ENCODE measurements around the gene TMEFF2. TPM values are rescaled to one million over a fixed set of nuclear protein-coding genes. Genes with fewer than 3 reads are reported as not detected.

The TMEFF2 gene
- total RNA-seq, 4 donors from 2014 or later = 0.27 to 0.32 TPM; not detected in 2

GRCh38 chr2:192059266-192059665, 135.5 kb downstream of the TMEFF2 start:
- intact Hi-C loops (cut with DNase I; ENCODE audit: low total_unique reads) (no loop called here), in situ Hi-C loops (cut with MboI; ENCODE audit: low pct_ligation_motif_present in 1 of 4, low pct_unique_long_range_greater_than_20kb in 1 of 4, low sequenced_read_pairs in 3 of 4) (no loop called here)
- 92 to 95% methylated on average over 2 of the region's 2 CpGs for WGBS, 2 donors (ENCODE audit: low coverage in 1 of 2)
- no peak for TF ChIP-seq POLR2A (IDR thresholded peaks at IDR 0.05)
- no peak for TF ChIP-seq EP300 (IDR thresholded peaks at IDR 0.05; ENCODE audit: low read depth)
- no peak for TF ChIP-seq POLR2AphosphoS5 (IDR thresholded peaks at IDR 0.05)
- no peak for TF ChIP-seq CTCF (IDR thresholded peaks at IDR 0.05)
- no peaks in the 10 kb centered on the region for H3K36me3 ChIP-seq
- no peaks in the 10 kb centered on the region for H3K27me3 ChIP-seq
- no peak for DNase-seq
- H3K9me3 ChIP-seq = no peaks in the 10 kb centered on the region
- no peak overlapping the region for H3K4me3 ChIP-seq
- H3K4me1 ChIP-seq = no peaks in the 10 kb centered on the region
- H3K27ac ChIP-seq = no peak overlapping the region

- in situ Hi-C loops (cut with MboI; ENCODE audit: low pct_ligation_motif_present in 1 of 4, low pct_unique_long_range_greater_than_20kb in 1 of 4, low sequenced_read_pairs in 3 of 4) = no loop called here
- H3K4me3 ChIP-seq = no peak overlapping the region
- intact Hi-C loops (cut with DNase I; ENCODE audit: low total_unique reads) = no loop called here
- no peaks in the 10 kb centered on the region for H3K4me1 ChIP-seq
- no peaks in the 10 kb centered on the region for H3K27me3 ChIP-seq
- TF ChIP-seq POLR2A (IDR thresholded peaks at IDR 0.05) (no peak), POLR2AphosphoS5 (IDR thresholded peaks at IDR 0.05) (no peak), EP300 (IDR thresholded peaks at IDR 0.05; ENCODE audit: low read depth) (no peak), CTCF (IDR thresholded peaks at IDR 0.05) (no peak)
- no peaks in the 10 kb centered on the region for H3K36me3 ChIP-seq
- no peak for DNase-seq
- WGBS, 2 donors (ENCODE audit: low coverage in 1 of 2) = 90% methylated on average over 1 of the region's 1 CpG; no CpG with 5 or more reads in 1 of the 2 donors
- H3K27ac ChIP-seq = no peak overlapping the region
- H3K9me3 ChIP-seq = no peaks in the 10 kb centered on the region
Measured at GRCh38 chr2:192053921-192054320, 140.8 kb downstream of the TMEFF2 start.

GRCh38 chr2:192051533-192051932, 143.2 kb downstream of the TMEFF2 start:
- TF ChIP-seq POLR2AphosphoS5 (IDR thresholded peaks at IDR 0.05) (no peak), EP300 (IDR thresholded peaks at IDR 0.05; ENCODE audit: low read depth) (no peak), CTCF (IDR thresholded peaks at IDR 0.05) (no peak), POLR2A (IDR thresholded peaks at IDR 0.05) (no peak)
- no peaks in the 10 kb centered on the region for H3K9me3 ChIP-seq
- H3K4me3 ChIP-seq = no peak overlapping the region
- intact Hi-C loops (cut with DNase I; ENCODE audit: low total_unique reads) = no loop called here
- no peak for DNase-seq
- H3K27ac ChIP-seq = no peak overlapping the region
- H3K36me3 ChIP-seq = no peaks in the 10 kb centered on the region
- no peaks in the 10 kb centered on the region for H3K4me1 ChIP-seq
- in situ Hi-C loops (cut with MboI; ENCODE audit: low pct_ligation_motif_present in 1 of 4, low pct_unique_long_range_greater_than_20kb in 1 of 4, low sequenced_read_pairs in 3 of 4) = no loop called here
- no peaks in the 10 kb centered on the region for H3K27me3 ChIP-seq

- no peaks in the 10 kb centered on the region for H3K4me1 ChIP-seq
- no peak overlapping the region for H3K27ac ChIP-seq
- H3K4me3 ChIP-seq = no peak overlapping the region
- no peaks in the 10 kb centered on the region for H3K36me3 ChIP-seq
- 87 to 93% methylated on average over 4 of the region's 4 CpGs for WGBS, 2 donors (ENCODE audit: low coverage in 1 of 2)
- no peaks in the 10 kb centered on the region for H3K27me3 ChIP-seq
- TF ChIP-seq POLR2A (IDR thresholded peaks at IDR 0.05) (no peak), CTCF (IDR thresholded peaks at IDR 0.05) (no peak), POLR2AphosphoS5 (IDR thresholded peaks at IDR 0.05) (no peak), EP300 (IDR thresholded peaks at IDR 0.05; ENCODE audit: low read depth) (no peak)
- in situ Hi-C loops (cut with MboI; ENCODE audit: low pct_ligation_motif_present in 1 of 4, low pct_unique_long_range_greater_than_20kb in 1 of 4, low sequenced_read_pairs in 3 of 4) = no loop called here
- DNase-seq = no peak
- intact Hi-C loops (cut with DNase I; ENCODE audit: low total_unique reads) = no loop called here
- H3K9me3 ChIP-seq = no peaks in the 10 kb centered on the region
Measured at GRCh38 chr2:192049362-192049761, 145.4 kb downstream of the TMEFF2 start.
